Esophagus squamous epithelium (tissue), 5 donors: ENCODE results near the gene HADHA. TPM values are rescaled to one million over a fixed set of nuclear protein-coding genes. Genes with fewer than 3 reads are reported as not detected.

ENCODE experiments used
- DNase-seq: peaks from one replicate; lab custom pipeline; 2025; lab: John Stamatoyannopoulos, UW
- H3K27ac ChIP-seq, 4 donors: fragments of 200-600 bp; sonication (generic); one replicate each; pipeline ENCODE4 v1.5.1; 2016 to 2019; ENCODE audit warnings: mild to moderate bottlenecking in 1 of 4
- H3K27me3 ChIP-seq, 4 donors: fragments of 200-600 bp; sonication (generic); 1 replicate in 3 of 4; 2 replicates in 1 of 4; pipeline versions ENCODE4 v1.5.1 to v1.6.0; 2017 to 2021; ENCODE audit warnings: antibody characterized with exemption in 1 of 4
- H3K36me3 ChIP-seq, 3 donors: fragments of 200-600 bp; sonication (generic); one replicate each; pipeline ENCODE4 v1.5.1; 2016 to 2019
- H3K4me1 ChIP-seq, 3 donors: fragments of 200-600 bp; sonication (generic); one replicate each; pipeline ENCODE4 v1.5.1; 2017 to 2019
- H3K4me3 ChIP-seq, 4 donors: fragments of 200-600 bp; sonication (generic); 1 replicate in 3 of 4; 2 replicates in 1 of 4; pipeline ENCODE4 v1.5.1; 2016 to 2019; ENCODE audit warnings: mild to moderate bottlenecking in 2 of 4, moderate library complexity in 1 of 4
- H3K9me3 ChIP-seq, 3 donors: fragments of 200-600 bp; sonication (generic); one replicate each; pipeline ENCODE4 v1.5.1; 2016 to 2019
- CTCF ChIP-seq, 6 experiments: fragments of 450-650 bp in 4 of 6; fragments of 200-600 bp in 2 of 6; sonication (generic) in 2 of 6; IDR thresholded peaks; one replicate each; pipeline ENCODE4 v1.5.1; 2016 to 2019; ENCODE audit warnings: antibody characterized with exemption in 6 of 6, mild to moderate bottlenecking in 4 of 6, moderate library complexity in 4 of 6
- POLR2A ChIP-seq, 4 donors: fragments of 450-650 bp; IDR thresholded peaks; one replicate each; pipeline ENCODE4 v1.6.1; 2017; ENCODE audit warnings: antibody characterized with exemption in 4 of 4, mild to moderate bottlenecking in 4 of 4, moderate library complexity in 3 of 4
- WGBS, 2 donors: methylation state at CpG; one replicate each; pipeline ENCODE4 v1.1.5; 2018; 5-methylcytosine and 5-hydroxymethylcytosine counted together
- intact Hi-C: fragments of 100-400 bp; cut with DNase I; formaldehyde crosslinking; loops from one replicate; pipeline ENCODE4 v1.15.0; 2022
- total RNA-seq, 4 donors: library from RNA; depleted of rRNA; stranded (reverse); fragments of >200 nt; gene quantifications; one replicate each; pipeline ENCODE4 v1.1.0, GENCODE V29; 2016
- donor health status: DM: yes; HTN: yes; CAD: no.

Gene HADHA
- total RNA-seq, 4 donors from 2014 or later = 84.7 to 161 (median 116) TPM

GRCh38 chr2:26255759-26256384, 11.4 kb upstream of the HADHA start:
- TF ChIP-seq POLR2A (IDR thresholded peaks at IDR 0.05) (no peak), CTCF (IDR thresholded peaks at IDR 0.05) (no peak)
- Histone ChIP-seq H3K4me1 (peaks cover 0 to 25% (median 0%) of the 10 kb centered on the region in 3 donors), H3K4me3 (no peak overlapping the region), H3K9me3 (no peaks in the 10 kb centered on the region), H3K36me3 (peaks cover 0 to 62% (median 8%) of the 10 kb centered on the region in 3 donors), H3K27me3 (no peaks in the 10 kb centered on the region), H3K27ac (no peak overlapping the region)
- 60 to 70% methylated on average over 3 of the region's 3 CpGs for WGBS, 2 donors
- intact Hi-C loops = no loop called here
- DNase-seq = no peak

GRCh38 chr2:26251893-26252292, 7.5 kb upstream of the HADHA start:
- H3K4me3 ChIP-seq = no peak overlapping the region
- peaks cover 0 to 60% (median 6%) of the 10 kb centered on the region in 3 donors for H3K4me1 ChIP-seq
- H3K36me3 ChIP-seq = peaks cover 0 to 24% (median 0%) of the 10 kb centered on the region in 3 donors
- no peaks in the 10 kb centered on the region for H3K27me3 ChIP-seq
- 61 to 77% methylated on average over 3 of the region's 3 CpGs for WGBS, 2 donors
- TF ChIP-seq CTCF (IDR thresholded peaks at IDR 0.05) (no peak), POLR2A (IDR thresholded peaks at IDR 0.05) (no peak)
- no peak for DNase-seq
- no peak overlapping the region for H3K27ac ChIP-seq
- H3K9me3 ChIP-seq = no peaks in the 10 kb centered on the region
- intact Hi-C loops = no loop called here

GRCh38 chr2:26249625-26250024, 5.2 kb upstream of the HADHA start:
- 75 to 78% methylated on average over 2 of the region's 2 CpGs for WGBS, 2 donors
- TF ChIP-seq CTCF (IDR thresholded peaks at IDR 0.05) = no peak
- no peak for TF ChIP-seq POLR2A (IDR thresholded peaks at IDR 0.05)
- Histone ChIP-seq H3K36me3 (peaks cover 0 to 4% (median 0%) of the 10 kb centered on the region in 3 donors), H3K27me3 (no peaks in the 10 kb centered on the region), H3K27ac (no peak overlapping the region), H3K4me1 (peaks cover 10 to 71% (median 15%) of the 10 kb centered on the region in 3 donors), H3K4me3 (no peak overlapping the region), H3K9me3 (no peaks in the 10 kb centered on the region)
- intact Hi-C loops = loop anchor here (10.0 kb wide), 1 partner anchor 55 kb away; no protein-coding TSS in a partner anchor
- no peak for DNase-seq

GRCh38 chr2:26246818-26247217, 2.4 kb upstream of the HADHA start:
- Histone ChIP-seq H3K4me3 (peak overlapping the region in 3 of 4 donors; percentile 64 to 99 (median 76)), H3K36me3 (no peaks in the 10 kb centered on the region), H3K4me1 (peaks cover 22 to 78% (median 23%) of the 10 kb centered on the region in 3 donors), H3K27ac (peak overlapping the region in 3 of 4 donors; percentile 33 to 97 (median 40)), H3K27me3 (no peaks in the 10 kb centered on the region), H3K9me3 (no peaks in the 10 kb centered on the region)
- intact Hi-C loops = loop anchor here (10.0 kb wide), 1 partner anchor 58 kb away; no protein-coding TSS in a partner anchor
- no peak for TF ChIP-seq CTCF (IDR thresholded peaks at IDR 0.05)
- peak in 1 of 4 donors; percentile 9 for TF ChIP-seq POLR2A (IDR thresholded peaks at IDR 0.05)
- DNase-seq = no peak
- 32 to 44% methylated on average over 9 of the region's 9 CpGs for WGBS, 2 donors

- WGBS, 2 donors = 13 to 14% methylated on average over 3 of the region's 3 CpGs
- intact Hi-C loops = loop anchor here (10.0 kb wide), 1 partner anchor 59 kb away; no protein-coding TSS in a partner anchor
- Histone ChIP-seq H3K27me3 (no peaks in the 10 kb centered on the region), H3K36me3 (no peaks in the 10 kb centered on the region), H3K27ac (peak overlapping the region; percentile 95 to 99 (median 96)), H3K9me3 (no peaks in the 10 kb centered on the region), H3K4me3 (peak overlapping the region; percentile 64 to 99 (median 80)), H3K4me1 (peaks cover 22 to 81% (median 33%) of the 10 kb centered on the region in 3 donors)
- TF ChIP-seq CTCF (IDR thresholded peaks at IDR 0.05) (no peak), POLR2A (IDR thresholded peaks at IDR 0.05) (no peak)
- no peak for DNase-seq
Measured at GRCh38 chr2:26245810-26246209, 1.4 kb upstream of the HADHA start.
